Thyroid gland (tissue), 4 donors: ENCODE data around the gene POLR2L.

Source experiments
- POLR2A ChIP-seq, 2 donors: fragments of 450-650 bp; IDR thresholded peaks; one replicate each; pipeline ENCODE4 v1.6.1; 2017; ENCODE audit warnings: antibody characterized with exemption in 2 of 2, mild to moderate bottlenecking in 2 of 2, moderate library complexity in 1 of 2
- TF ChIP-seq, protein P1 (sequence below), 6 experiments: fragments of 200-600 bp in 3 of 6; fragments of 450-650 bp in 3 of 6; sonication (generic) in 3 of 6; IDR thresholded peaks; one replicate each; pipeline ENCODE4 v1.5.1; 2016 to 2019; ENCODE audit warnings: antibody characterized with exemption in 6 of 6, mild to moderate bottlenecking in 2 of 6, inconsistent platforms in 1 of 6, moderate library complexity in 1 of 6

DNA sequence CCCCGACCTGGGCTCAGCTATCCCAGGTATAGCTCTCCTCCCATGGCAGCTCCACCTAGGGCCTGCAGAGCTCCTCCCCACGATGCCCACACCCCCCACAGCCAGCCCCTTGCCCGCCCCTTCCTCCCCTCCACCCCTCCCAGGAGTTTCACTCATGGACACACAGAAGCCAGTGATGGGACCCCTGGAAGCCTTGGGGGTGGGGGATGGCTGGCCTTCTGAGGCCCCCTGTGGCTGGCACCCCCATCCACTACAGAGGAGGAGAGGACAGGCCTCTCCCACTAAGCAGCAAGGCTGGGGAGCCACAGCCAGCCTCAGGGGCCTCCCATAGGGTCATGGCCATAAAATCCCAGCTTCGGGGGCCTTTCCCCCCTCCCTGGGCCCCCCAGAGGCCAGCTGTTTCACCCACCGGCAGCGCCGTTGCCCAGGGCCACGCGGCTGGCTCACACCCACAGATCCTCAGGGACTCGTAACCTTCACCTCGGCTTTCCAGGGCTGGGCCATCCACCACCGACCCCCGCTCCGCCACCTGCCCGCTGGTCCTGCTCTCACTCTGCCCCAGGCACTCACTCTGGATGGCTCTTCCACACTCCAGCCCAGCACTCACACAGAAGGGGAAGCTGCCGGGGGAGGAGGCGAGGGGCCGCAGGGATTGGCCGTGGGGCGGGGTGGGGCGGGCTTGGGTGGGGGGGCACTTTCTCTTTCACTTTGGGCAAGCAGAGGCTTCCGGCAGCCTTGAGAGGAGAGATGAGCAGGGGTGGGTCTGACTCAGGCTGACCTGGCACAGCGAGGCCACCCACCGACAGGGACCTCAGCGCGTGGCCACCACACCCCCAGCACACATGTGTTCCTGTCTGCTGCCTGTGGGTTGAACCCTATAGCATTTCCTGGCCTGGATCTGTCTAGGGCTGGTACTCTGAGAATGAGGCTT lies 46.4 kb downstream of the POLR2L start:
- TF ChIP-seq, protein P1, sequence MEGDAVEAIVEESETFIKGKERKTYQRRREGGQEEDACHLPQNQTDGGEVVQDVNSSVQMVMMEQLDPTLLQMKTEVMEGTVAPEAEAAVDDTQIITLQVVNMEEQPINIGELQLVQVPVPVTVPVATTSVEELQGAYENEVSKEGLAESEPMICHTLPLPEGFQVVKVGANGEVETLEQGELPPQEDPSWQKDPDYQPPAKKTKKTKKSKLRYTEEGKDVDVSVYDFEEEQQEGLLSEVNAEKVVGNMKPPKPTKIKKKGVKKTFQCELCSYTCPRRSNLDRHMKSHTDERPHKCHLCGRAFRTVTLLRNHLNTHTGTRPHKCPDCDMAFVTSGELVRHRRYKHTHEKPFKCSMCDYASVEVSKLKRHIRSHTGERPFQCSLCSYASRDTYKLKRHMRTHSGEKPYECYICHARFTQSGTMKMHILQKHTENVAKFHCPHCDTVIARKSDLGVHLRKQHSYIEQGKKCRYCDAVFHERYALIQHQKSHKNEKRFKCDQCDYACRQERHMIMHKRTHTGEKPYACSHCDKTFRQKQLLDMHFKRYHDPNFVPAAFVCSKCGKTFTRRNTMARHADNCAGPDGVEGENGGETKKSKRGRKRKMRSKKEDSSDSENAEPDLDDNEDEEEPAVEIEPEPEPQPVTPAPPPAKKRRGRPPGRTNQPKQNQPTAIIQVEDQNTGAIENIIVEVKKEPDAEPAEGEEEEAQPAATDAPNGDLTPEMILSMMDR (IDR thresholded peaks at IDR 0.05): no peak
- peak; percentile 15 to 31 for TF ChIP-seq POLR2A (IDR thresholded peaks at IDR 0.05)
